Stimulated activated CD4-positive, alpha-beta T cell treated with anti-CD3 and anti-CD28 coated beads, TNF-alpha, amount 100 ng/mL, for 48 hours (primary cell): ENCODE measurements around the gene PEX5L.
A peak's percentile ranks its signal among the peaks of the same experiment; 100 is the strongest.

Experiments
- DNase-seq, 3 donors: peaks; one replicate each; pipeline ENCODE4 v3.0.0-alpha.2; 2020; ENCODE audit warnings: low read depth in 3 of 3

Gene PEX5L

DNA sequence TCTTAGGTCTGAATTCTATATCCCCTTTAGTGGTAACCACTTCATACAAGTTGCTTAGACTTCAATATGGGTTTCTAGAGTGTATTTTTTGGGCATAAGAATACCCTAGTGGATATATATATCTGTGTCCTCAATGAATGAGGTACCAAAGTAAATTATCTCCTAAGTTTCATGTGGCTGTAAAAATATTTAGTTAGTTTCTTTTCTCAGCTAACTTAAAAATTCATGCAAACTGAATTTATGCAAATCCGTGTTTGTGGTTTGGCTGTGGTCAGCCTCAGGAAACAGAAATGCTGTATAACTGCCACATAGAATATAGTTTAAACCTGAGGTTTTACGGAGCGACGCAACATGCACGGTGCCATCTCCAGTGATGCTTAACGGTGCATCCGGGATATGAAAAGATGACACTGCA lies 80.3 kb downstream of the PEX5L start:
- no peak for DNase-seq

DNA sequence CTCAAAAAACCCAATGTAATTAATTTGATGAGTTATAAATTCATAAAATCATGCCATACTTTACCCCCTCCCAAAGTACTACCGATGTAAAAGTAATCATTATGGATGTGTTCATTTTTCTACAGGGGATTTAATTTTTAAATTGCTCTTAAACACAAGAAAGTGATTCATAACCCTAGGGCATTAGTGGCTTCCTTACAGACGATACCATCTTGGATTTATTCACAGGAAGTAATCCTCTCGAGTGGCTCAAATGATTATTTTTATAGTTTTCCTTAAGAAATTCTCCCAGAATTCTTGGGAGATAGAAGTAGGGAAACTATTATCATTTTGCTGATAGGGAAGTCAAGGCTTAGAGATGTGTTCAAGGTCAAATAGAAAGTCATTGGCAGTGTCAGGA lies 80.9 kb downstream of the PEX5L start:
- DNase-seq: no peak

DNA sequence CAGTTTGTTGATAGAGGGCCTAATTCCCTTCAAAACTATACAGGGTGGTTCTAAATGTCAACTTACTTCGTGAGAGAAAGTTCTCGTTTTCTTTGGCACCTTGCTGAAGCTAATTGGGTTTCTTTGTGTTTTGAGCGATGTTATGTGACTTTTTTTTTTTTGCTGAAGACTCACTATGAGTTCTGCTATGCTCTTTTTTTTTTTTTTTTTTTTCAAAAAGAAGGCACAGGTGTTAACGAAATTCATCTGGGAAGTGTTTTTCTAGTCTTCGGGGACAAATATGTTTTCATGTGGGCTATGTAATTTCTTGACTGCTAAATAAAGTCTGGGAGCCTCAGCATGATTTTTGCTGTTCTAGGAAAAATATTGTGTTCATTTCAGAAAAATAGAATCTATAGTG lies 81.5 kb downstream of the PEX5L start:
- no peak for DNase-seq

DNA sequence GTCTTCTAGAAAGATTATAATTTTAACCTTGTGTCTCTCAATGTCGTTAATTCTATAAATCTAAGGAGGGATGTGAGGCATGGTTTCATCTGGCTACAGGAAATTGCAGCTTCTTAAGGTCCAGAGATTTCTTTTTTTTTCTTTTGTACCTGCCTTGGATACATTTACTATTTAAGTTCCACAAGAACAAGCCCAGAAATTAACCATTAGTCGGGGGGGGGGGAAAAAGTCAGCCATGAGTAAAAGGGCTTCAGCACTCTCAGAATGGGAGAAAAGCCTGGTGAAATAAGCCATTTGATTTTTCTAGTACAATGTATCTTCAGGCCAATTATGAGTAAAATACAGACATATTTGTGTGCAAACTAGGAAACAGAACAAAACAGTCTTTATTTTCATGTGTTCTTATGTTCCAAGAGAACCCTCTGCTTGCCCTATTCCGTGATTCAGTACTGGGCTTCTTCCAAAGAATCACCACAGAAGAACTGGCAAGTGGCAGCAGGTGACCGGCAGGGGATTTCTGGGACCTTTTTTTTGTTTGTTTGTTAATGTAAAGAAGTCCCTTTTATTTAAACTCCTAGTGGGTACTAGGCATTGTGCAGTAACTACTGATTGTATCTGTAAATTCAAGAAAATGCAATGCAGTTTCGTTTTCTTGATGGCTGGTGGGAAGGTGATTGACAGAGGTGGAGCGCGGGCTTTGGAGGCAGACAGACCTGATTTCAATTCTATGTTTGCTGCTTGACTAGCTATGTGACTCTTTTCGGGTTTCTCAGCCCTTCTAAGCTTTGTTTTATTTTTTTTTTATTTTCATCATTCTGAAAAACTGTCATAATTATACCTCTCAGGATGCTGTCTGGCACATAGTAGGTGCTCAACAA lies 82.5 kb downstream of the PEX5L start:
- no peak for DNase-seq

DNA sequence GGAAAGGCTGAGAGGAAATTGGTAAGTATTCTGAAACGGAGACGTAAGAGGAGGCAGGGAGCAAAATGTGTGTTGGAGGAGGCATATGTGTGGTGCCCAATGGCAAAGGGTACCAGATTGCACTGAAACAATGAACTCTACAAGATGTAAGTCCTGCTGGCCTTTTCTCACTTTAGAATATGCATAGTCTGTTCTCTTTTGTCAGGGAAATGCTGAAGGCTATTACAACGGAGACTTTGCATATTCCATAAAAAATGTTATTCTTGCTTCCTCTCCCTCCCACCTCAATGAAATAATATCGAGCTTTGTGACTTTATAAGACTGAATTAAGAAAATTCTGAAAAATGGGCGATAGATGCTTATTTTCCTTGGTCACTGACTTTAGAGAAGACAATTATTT lies 85.9 kb downstream of the PEX5L start:
- DNase-seq: no peak

DNA sequence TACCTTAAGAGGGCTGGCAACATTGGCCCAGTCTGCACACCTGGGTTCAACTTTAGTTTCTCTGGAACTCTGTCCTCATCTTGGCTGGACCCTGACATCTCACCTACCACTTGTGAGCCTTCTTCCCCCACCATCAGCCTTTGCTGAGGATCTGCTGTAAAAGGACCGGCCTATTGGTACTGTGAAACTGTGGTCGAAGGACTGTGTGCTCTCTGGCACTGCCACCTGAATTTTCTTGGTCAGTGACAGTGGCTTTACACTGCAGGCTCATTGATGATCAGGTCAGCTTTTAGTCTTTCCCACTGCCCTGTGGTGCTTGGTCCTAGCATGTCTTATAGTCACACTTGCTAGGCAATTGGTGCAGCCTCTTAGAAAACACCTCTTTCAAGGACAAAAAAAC lies 86.9 kb downstream of the PEX5L start:
- no peak for DNase-seq

DNA sequence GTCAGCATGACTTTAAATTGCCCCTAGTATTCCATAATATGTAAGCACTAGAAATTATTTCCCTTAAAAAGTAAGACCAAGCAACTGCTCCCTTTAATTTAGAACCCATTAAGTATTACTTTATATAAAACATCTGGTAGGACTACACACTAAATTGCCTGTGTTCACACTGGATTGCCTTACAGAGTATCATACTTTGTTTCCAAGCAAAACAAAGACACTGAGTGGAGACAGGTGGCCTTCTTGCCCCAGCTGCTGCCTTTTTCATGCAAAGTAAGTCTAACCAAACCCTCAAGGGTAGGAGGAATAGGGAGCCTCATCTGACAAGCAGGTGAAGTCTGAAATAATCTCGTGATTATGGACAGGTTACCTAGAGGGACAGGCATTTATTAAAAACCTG lies 87.3 kb downstream of the PEX5L start:
- DNase-seq: no peak

DNA sequence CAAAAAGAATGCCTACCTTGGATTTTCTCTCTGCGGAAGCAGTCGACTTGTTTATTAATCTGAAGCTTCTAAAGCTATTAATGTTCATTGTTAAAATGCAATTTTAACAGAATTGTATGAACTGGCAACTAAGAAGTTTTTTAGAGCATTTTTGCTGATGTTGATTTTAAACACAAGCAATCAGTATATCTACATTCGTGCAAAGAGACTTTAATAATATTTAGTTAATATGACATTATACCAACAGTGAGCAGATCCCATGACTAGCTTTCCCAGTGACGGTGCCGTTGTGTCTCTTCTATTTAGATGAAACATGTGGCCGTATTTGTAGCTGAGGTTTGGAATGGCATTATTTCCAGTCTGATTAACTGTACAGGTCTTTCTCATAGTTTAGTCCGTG lies 88.0 kb downstream of the PEX5L start:
- DNase-seq: no peak

DNA sequence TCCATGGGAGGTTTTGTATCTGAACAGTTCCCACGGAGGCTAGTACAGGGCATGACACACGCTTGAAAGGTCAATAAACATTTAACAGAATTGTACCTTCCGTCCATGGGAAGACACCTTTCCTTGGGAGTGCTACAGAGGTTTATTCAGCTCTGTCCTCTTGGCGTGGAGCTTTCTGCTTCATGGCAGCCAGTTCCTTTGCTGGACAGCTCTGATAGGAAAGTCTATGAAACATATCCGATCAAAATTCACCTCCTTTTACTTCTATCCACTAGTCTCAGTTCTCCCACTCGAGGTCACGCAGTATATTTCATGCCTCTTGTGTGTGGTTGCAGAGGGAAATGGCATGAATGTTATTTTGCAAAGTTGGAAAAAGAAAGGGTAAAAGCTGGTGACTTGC lies 91.2 kb downstream of the PEX5L start:
- DNase-seq: no peak

DNA sequence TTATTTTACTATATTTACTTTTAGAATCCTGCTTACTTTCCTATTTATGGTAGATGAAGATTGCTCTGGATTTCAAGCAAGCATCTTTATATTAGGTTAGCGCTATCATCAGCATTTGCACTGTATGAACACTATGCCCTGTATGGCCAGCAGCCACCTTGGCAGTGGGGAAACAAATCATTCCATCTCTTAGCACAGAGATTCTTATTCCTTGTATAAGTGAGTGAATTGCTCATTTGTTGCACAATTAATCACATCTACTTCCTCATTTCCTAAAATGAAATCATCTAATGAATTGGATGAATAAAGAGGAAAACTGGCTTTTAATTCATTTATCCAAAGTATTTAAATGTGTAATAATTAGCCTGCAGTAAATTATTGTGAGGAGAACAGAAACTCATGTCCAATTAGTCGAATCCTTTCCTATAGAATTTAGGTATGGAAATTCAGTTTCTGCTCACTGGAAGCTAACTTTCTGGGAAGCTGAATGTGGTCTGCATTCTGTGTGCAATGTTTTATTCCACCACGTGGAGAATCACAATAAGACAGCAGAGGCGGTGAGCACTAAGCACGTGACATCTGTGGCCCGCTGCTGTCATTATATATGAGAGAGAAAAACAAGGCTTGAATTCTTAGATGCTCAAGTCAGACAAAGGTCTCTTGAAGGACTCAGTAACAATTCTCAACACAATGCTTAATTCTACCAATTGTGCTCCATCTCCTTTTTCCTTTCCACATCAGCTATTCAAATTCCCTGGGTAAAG lies 93.4 kb downstream of the PEX5L start:
- DNase-seq: no peak

DNA sequence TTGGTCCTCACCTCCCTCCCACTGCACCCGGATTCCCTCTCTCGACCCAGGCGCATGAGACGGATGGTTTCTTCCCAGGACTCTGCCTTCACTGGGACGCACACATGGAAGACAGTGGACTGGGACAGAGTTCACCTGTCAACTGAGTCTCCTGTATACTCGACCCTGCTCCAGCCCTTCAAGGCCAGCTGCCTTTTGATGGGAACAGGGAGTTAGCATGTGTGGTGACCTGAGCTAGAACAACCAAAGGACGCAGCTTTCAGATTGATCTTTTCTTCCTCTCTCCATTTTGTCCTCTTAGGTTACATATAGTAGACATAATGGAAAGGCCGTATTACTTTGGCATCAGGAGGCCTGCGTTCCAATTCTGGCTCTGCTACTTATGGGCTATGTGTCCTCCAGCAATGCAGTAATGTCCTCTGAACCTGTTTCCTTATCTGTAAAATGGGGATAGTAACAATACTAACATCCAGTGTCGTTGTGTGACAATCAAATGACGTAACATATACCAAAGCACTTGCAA lies 94.1 kb downstream of the PEX5L start:
- no peak for DNase-seq

DNA sequence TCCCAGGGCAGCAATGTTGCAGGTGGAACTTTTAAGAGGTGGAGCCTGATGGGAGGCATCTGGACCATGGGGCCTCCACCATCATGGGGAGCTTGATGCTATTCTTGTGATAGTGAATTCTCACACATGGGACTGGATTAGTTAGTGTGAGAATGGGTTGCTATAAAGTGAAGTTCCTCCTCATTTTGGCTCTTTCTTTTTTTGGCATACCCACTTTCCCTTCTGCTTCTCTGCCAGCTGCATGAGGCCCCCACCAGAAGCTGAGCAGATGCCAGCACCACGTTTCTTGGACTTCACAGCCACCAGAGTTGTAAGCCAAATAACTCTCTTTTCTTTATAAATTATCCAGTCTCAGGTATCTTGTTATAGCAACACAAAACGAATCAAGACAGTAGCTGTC lies 101.0 kb downstream of the PEX5L start:
- no peak for DNase-seq

DNA sequence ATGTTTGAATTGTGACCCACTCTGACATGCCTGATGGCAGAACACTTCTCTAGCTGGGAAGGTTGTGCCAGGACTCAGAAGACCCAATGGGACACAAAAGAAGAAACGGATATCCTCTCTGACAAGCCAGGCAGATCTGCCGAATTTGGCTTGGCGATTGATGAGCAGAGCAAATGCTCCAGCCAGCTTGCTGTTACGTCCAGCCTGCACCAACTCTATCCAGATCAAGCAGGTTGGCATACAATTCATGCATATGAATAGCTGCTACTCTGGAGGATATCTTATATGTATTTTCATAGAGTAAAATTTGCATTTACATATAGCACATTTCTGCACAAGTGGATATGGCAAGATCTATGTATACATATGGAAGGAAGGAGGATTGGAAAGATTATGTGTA lies 102.8 kb downstream of the PEX5L start:
- DNase-seq: no peak

DNA sequence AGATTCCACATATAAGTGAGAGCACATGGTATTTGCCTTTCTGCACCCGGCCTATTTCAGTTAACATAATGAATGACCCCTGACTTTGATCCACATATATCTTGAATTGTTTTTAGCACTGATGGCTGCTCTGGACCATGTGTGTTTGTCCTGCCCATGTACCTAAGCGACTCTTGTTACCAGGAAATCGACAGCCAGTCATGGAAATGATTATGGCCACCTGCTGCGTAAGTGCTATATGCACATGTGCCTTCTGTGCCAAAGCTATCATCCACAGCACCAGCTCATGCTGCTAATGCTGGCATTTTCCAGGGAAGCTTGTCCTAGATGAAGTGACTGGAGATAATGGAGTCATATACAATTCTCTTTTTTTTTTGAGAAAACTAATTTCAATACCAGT lies 103.7 kb downstream of the PEX5L start:
- no peak for DNase-seq

DNA sequence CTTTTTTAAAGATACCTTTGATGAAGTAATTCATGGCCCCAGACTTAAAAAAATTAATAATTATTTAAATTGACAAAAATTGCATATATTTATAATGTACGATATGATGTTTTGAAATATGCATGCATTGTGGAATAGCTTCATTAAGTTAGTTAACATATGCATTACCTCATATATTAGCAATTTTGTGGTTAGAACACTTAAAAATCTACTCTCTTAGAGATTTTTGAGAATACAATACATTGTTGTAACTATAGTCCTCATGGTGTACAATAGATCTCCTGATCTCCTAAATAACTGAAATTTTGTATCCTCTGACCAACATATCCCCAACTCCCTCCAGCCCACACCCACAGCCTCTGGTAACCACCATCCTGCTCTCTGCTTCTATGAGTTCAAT lies 104.1 kb downstream of the PEX5L start:
- no peak for DNase-seq

DNA sequence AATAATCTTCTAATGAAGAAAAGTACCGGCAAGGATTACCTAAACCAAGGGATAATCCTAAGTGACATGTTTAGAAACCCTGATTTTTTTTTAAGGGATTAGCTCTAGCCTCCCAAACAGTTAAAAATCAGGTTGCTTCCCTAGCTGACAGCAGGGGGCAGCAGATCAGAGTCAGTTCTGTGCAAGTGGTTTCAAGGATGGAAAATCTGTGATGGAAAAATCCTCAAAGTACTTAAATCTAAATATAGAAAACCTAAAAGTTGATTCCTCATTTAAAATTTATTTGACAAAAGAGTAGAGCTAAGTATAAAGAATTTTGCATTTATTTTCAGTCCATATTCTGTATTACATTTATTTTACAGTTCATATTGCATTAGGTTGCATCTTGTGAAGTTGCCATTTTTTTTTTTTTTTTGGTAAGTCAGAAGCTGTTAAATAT lies 107.6 kb downstream of the PEX5L start:
- peak in 2 of 3 donors; percentile 6 to 38 for DNase-seq

DNA sequence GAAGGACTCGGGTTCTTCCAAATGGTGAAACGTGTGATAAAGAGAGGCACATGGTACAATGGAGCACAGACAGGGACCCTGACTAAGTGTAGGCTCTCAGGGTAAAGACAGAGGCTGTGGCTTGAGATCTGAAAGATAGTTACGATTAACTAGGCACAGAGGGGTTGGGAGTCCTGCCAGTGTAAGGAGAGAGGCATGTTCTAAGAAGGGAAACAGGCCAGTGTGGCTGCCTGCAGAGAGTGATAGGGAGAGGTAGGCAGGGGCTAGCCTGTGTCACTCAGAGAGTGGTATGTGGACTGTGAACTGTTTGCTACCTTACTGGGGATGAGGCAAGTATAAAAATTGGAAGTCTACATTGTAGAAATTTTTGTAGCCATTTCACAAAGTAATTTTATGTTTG lies 109.5 kb downstream of the PEX5L start:
- DNase-seq: no peak

DNA sequence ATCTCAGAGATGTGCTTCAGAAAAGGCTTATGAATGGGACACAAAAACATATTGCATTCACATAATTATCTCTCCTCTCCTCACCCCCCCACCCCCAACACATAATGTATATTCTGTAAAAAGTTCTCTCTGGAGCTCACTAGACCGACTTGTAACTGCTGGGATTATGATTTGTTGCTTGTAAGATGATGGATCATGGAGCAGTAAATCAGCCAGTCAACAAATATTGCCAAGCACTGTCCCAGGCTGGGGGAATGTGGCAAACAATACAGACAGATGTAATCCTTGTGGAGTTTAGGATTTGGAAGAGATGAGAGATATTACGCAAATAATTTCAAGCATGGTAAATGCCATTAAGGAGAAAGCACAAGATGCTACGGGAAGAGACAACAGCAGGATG lies 114.8 kb downstream of the PEX5L start:
- DNase-seq: no peak

DNA sequence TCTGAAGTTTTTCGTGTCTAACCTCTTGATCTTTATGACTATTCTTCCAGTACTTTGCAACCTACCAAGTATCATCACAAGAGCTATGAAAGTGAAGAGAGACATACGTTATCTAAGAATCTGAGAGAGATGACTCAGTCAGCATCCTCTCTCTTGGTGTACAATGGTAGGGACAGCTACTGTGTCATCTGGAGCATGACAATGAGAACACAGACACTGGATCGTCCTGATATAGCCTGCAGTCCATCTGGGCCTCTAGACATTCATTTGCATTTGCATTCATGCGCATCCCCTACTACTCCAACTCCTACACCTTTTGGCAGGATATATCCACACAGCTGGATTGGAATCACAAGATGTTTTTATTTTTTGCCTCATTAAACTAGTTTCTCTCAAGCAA lies 115.2 kb downstream of the PEX5L start:
- no peak for DNase-seq

DNA sequence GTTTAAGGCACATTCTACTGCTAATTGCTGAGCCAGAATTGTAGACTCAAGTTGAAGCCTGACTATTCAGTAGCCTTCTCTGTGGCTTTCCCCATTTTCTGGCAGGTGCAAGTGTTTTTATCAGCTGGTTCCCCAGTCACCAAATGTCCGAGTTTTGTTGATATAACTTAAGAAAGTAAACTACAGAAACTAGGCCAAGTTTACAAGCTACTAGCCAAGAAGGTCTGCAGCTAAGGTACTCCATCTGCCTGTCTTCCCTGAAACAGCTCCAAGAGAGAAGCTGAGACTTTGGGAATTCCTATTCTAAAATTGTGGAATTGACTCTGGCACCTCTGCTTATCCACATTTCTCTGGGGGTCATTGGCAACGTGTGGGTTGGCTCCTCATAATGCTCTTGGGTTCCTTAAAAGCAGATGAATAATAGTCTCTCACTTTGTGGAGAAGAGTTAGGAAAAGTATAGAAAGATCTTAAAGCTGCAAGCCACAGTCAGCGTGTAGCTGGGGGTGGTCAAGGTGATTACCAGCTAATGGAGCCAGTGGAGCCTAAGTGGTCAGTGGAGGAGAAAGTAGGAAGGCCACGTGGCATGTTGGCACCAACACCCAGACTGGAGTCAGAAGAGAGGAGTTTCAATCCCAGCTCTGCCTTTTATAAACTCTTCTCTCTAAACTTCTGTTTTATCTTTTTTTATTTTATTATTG lies 128.8 kb downstream of the PEX5L start:
- DNase-seq: no peak

DNA sequence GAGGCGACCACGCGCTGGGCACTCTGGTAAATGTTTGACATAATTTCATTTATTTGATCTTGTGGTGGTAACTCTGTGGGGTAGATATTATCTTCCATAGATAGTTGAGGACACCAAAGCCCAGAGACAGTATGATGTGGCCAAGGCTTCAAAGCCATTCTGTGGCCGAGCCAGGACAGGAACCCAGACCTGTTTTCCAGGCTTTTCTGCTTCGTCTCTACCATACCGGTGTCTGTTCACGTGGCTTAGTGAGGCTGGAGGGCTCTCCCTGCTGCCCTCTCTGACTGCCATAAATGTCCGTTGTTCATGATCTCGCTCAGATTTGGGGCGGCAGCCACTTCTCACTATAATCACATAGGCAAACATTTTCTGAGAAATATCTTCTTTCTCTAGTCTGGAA lies 134.7 kb downstream of the PEX5L start:
- DNase-seq: no peak

DNA sequence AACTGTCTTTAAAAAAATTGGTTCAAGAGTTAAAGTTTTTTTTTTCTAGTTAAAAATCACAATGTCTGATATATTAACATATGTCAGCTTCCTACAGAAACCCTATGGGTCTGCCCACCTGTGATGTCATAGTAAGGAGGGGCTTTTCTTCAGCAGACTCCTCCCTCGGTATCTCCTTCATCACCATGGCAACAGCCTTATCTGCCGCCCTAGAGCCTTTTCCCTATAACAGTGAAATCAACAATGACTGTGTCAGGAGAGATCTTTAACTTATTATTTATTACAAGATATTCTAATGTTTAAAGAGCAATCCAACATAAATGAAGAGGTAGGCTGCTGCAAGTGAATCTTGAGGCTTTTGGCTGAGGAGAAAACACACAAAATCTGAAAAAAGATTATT lies 138.7 kb downstream of the PEX5L start:
- no peak for DNase-seq
